ENCODE results near the gene LEKR1. TPM values are rescaled to one million over a fixed set of nuclear protein-coding genes. Genes with fewer than 3 reads are reported as not detected.
"Not testable (repeated sequence)": the region's sequence is repeated elsewhere in the genome, so short reads cannot be mapped to it uniquely, and the experiment has no call there.

Gene LEKR1
- total RNA-seq, 2 experiments from 2014 or later = 0.37 to 0.53 TPM

DNA sequence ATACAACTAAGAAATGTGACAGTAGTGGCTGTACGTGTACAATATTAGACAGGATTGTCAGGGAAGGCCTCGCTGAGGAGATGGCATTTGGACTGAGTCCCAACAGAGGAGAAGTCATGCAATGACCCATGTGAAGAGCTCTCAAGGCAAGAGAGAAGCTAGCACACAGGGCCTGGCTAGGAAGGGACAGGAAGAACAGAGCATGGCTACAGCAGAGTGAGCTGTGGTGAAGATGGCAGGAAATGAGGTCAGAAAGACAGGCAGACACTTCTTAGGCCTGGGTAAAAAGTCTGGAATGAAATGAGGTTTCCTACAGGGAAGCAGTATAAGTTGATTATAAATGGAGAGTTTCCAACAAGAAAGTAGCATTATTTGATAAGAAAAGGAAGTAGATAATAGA lies 33.2 kb upstream of the LEKR1 start:
- Mint-ChIP-seq H3K36me3 (ENCODE audit: low read depth) (no peaks in the 10 kb centered on the region), H3K4me3 (no peak overlapping the region), H3K9me3 (ENCODE audit: low read depth) (no peaks in the 10 kb centered on the region), H3K4me1 (peaks cover 22% of the 10 kb centered on the region), H3K27me3 (no peaks in the 10 kb centered on the region), H3K27ac (peak overlapping the region; percentile 35)
- ChIA-PET POLR2A (no interaction called here), CTCF (interaction anchor here (0.5 to 0.7 kb wide), 2 partner anchors 310 to 326 kb away, joined by 4 read pairs; no protein-coding TSS in a partner anchor)
- intact Hi-C loops (cut with DNase I, micrococcal nuclease) = no loop called here
- no peak for ATAC-seq
- no peak for DNase-seq

DNA sequence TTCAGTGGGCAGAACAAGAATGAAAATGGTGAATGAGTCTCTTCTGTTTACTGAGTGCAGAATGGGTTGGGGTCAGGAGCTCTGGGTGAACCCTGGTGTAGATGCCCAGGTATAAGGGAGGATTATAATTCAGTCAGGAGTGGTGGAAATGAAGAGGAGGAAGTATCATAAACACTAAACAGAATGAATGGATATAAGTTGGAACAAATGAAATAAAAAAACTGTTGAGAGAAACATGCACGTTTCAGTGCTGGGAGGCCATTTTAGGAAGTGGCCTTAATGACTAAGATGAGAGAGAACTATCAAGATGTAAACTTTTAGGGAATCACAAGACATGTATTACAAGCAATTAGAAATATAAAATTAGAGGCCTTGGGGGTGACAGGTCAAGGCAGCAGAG lies 32.8 kb upstream of the LEKR1 start:
- no peak for ATAC-seq
- H3K36me3 Mint-ChIP-seq (ENCODE audit: low read depth) = no peaks in the 10 kb centered on the region
- intact Hi-C loops (cut with DNase I, micrococcal nuclease) = no loop called here

DNA sequence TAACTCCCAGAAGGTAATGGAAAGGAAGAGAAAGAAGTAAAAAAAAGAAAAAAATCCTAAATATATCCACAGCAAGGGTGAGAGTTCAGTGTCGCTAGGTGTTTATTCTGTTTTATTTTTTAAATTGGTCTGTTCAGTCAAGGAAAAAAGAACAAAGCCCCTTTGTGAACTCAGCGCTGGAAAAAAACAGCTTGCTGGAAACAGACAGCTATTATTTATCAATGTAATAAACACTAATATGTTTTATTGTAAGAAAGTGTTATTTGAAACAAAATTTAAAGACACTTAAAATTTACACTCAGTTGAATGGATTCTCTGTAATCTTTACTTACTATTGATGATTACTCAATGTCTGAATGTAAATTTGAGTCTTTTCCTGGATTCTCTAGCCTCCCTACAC lies 32.3 kb upstream of the LEKR1 start:
- intact Hi-C loops (cut with DNase I, micrococcal nuclease) = no loop called here
- no peak overlapping the region for H3K4me3 Mint-ChIP-seq
- no peak for ATAC-seq
- no peak for DNase-seq
- POLR2A ChIA-PET = no interaction called here
- H3K9me3 Mint-ChIP-seq (ENCODE audit: low read depth) = no peaks in the 10 kb centered on the region
- peaks cover 14% of the 10 kb centered on the region for H3K4me1 Mint-ChIP-seq
- H3K27ac Mint-ChIP-seq = no peak overlapping the region
- CTCF ChIA-PET = no interaction called here
- no peaks in the 10 kb centered on the region for H3K36me3 Mint-ChIP-seq (ENCODE audit: low read depth)
- no peaks in the 10 kb centered on the region for H3K27me3 Mint-ChIP-seq

More for the DNA sequence above, 32.8 kb upstream of the LEKR1 start:
- no peak for DNase-seq
- H3K4me3 Mint-ChIP-seq = no peak overlapping the region
- POLR2A ChIA-PET = no interaction called here
- H3K9me3 Mint-ChIP-seq (ENCODE audit: low read depth) = no peaks in the 10 kb centered on the region
- peaks cover 17% of the 10 kb centered on the region for H3K4me1 Mint-ChIP-seq
- no peaks in the 10 kb centered on the region for H3K27me3 Mint-ChIP-seq
- CTCF ChIA-PET = interaction anchor here (0.5 kb wide), 1 partner anchor 310 kb away, joined by 4 read pairs; no protein-coding TSS in a partner anchor
- H3K27ac Mint-ChIP-seq = peak overlapping the region; percentile 10

DNA sequence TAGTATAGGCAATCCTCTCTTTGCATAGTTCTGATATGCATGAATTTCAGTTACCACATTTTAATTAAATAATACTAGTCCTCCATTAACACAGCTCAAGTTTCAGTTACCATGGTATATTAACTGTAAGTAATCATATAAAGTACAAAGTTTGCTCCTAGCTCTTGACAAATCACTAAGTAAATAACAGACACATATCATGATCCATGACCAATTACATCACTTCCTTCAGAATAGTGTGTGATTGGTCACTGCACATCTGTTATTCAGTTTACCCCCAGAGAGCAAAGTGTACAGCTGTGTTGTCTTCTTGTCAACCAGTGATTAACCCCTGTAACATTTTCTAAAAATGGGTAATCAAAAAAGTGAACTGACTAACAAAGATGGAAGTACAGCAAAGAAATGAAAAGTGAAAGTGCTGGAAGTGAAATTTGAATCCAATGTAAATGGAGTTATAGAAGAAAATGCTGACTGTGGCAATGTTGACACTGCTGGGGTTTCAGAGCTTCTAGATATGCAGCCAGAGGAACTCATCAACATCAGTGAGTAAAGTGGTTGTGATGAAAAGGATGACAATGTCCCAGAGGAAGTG lies 30.2 kb upstream of the LEKR1 start:
- Mint-ChIP-seq H3K27me3 (no peaks in the 10 kb centered on the region), H3K4me3 (no peak overlapping the region), H3K36me3 (ENCODE audit: low read depth) (peaks cover 15% of the 10 kb centered on the region), H3K9me3 (ENCODE audit: low read depth) (peaks cover 11% of the 10 kb centered on the region), H3K4me1 (peaks cover 14% of the 10 kb centered on the region), H3K27ac (no peak overlapping the region)
- ATAC-seq (peak; percentile 78), DNase-seq (no peak)
- POLR2A ChIA-PET = no interaction called here
- intact Hi-C loops (cut with DNase I, micrococcal nuclease) = no loop called here
- CTCF ChIA-PET = interaction anchor here (0.6 to 0.7 kb wide), 3 partner anchors 17 to 500 kb away, joined by 3 read pairs; no protein-coding TSS in a partner anchor

DNA sequence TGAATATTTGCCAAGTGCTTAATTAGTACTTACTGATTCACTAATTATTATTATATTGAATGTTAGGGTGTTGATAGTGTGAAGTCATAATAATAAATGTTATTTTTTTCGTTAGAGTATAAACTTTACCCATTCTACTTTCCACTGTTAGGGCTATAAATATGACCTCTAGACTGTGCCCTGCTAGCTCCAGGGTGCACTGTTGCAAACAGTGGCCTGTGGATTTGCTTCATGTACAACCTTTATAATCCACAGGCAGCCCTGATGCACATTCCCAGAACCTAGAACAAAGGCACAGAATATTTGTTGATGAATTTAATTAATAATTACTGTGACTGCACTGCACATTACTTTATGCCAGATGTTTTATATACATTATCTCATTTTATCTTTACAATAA lies 28.8 kb upstream of the LEKR1 start:
- peaks cover 15% of the 10 kb centered on the region for H3K36me3 Mint-ChIP-seq (ENCODE audit: low read depth)
- peaks cover 14% of the 10 kb centered on the region for H3K4me1 Mint-ChIP-seq
- POLR2A ChIA-PET = no interaction called here
- no peaks in the 10 kb centered on the region for H3K27me3 Mint-ChIP-seq
- no peak overlapping the region for H3K4me3 Mint-ChIP-seq
- peaks cover 14% of the 10 kb centered on the region for H3K9me3 Mint-ChIP-seq (ENCODE audit: low read depth)
- H3K27ac Mint-ChIP-seq = no peak overlapping the region
- intact Hi-C loops (cut with DNase I, micrococcal nuclease) = no loop called here
- CTCF ChIA-PET = no interaction called here
- ATAC-seq = no peak
- DNase-seq = no peak

DNA sequence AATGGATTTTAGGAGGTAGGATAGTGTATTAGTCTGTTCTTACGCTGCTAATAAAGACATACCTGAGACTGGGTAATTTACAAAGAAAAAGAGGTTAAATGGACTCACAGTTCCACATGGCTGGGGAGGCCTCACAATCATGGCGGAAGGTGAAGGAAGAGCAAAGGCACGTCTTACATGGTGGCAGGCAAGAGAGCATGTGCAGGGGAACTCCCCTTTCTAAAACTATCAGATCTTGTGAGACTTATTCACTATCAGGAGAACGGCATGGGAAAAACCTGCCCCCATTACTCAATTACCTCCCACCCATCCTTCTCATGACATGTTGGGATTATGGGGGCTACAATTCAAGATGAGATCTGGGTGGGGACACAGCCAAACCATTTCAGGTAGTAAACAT lies 25.9 kb upstream of the LEKR1 start:
- Mint-ChIP-seq H3K36me3 (ENCODE audit: low read depth) (peaks cover 15% of the 10 kb centered on the region), H3K9me3 (ENCODE audit: low read depth) (peaks cover 21% of the 10 kb centered on the region)
- H3K27ac Mint-ChIP-seq; ATAC-seq; H3K4me3 Mint-ChIP-seq; intact Hi-C loops (cut with DNase I, micrococcal nuclease); POLR2A ChIA-PET; H3K27me3 Mint-ChIP-seq; CTCF ChIA-PET; H3K4me1 Mint-ChIP-seq; DNase-seq: not testable (repeated sequence)

DNA sequence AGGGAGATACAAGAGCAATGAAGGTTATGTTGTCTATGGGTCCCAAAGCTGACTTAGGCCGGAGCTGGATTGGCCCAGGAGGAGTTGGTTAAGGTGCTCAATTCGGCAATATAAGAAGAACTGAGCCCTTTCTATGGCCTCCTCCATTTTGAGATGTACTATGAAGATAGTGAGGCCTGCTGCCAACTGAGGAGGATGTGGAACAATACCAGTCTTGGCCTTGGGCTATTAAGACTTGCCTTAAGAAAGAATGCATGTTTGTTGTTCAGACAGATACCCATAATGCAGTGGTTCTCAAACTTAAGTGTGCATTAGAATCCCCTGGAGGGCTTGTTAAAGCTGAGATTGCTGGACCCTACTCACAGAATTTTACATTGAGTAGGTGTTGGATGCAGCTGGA lies 24.4 kb upstream of the LEKR1 start:
- POLR2A ChIA-PET = no interaction called here
- intact Hi-C loops (cut with DNase I, micrococcal nuclease) = no loop called here
- CTCF ChIA-PET = no interaction called here
- DNase-seq = no peak
- no peaks in the 10 kb centered on the region for H3K27me3 Mint-ChIP-seq
- ATAC-seq = no peak
- no peak overlapping the region for H3K4me3 Mint-ChIP-seq
- H3K27ac Mint-ChIP-seq = no peak overlapping the region
- peaks cover 15% of the 10 kb centered on the region for H3K36me3 Mint-ChIP-seq (ENCODE audit: low read depth)
- no peaks in the 10 kb centered on the region for H3K4me1 Mint-ChIP-seq
- peaks cover 21% of the 10 kb centered on the region for H3K9me3 Mint-ChIP-seq (ENCODE audit: low read depth)

DNA sequence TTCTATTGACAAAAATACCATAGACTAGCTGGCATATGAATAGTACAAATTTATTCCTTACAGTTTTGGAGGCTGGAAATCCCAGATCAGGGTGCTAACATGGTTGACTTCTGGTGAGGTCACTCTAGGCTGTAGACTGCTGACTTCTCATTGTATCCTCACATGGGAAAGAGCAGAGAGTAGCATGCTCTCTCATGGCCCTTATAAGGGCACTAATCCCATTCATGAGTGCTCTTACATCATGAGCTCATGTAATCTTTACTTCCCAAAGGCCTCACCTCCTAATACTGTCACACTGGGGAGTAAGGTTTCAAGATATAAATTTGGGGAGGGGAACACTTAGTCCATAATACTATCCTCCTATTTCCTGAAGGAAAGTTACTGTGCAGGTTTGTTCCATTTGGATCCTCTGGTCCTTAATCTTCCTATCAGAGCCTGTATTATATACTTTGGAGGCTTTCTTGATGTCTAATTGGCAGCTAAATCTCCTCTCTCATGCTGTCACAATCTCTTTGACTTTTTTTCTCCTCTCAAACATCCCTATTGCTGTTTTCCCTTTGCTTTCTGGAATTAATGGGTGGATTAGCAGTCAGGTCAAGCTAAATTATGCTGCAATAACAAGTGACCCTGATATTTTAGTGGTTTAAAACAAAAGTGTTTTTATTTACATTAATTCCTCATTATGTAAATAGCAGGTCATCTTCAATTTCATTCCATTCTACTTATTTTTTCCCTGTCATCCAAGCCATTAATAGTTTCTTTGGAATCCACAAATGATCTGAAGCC lies 23.1 kb upstream of the LEKR1 start:
- Mint-ChIP-seq H3K4me1 (no peaks in the 10 kb centered on the region), H3K36me3 (ENCODE audit: low read depth) (peaks cover 15% of the 10 kb centered on the region), H3K27me3 (no peaks in the 10 kb centered on the region), H3K9me3 (ENCODE audit: low read depth) (peaks cover 29% of the 10 kb centered on the region), H3K27ac (no peak overlapping the region), H3K4me3 (no peak overlapping the region)
- DNase-seq (no peak), ATAC-seq (no peak)
- POLR2A ChIA-PET = no interaction called here
- CTCF ChIA-PET = no interaction called here
- intact Hi-C loops (cut with DNase I, micrococcal nuclease) = no loop called here

DNA sequence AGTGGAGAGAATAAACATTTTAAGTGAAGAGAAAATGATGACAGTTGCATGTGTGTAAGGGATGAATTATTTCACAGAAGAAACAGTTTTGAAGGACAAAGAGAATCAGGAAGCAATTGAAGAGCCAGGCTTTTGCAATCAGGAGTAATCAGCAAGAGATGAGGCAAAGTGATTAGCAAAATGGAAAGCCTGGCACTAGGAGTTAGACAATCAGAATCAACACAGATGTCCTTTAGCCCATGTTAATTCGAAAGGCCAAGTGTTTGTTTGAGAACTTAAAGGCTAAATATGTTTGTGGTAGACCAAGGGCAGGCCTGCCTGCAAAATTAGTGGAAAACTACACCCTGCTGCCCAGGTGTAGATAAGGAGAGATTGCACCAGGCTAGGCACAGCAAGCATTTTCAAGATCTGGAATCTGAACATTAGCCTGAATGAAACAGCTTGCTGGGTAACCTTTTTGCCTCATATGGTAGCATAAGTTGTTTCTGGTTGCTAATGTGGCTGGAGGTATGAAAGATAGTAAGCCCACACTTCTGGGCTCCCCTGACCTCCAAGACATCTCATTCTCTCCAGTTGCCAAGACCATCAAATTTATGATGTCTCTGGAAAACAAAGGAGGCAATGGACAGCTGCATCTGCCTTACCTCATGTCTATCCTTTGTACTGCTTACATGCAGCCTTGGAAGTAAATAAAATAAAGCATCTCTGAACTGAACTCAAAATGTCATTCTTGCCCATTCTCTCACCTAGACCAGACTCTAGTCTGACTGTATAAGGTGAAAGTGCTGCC lies 22.0 kb upstream of the LEKR1 start:
- ATAC-seq (no peak), DNase-seq (no peak)
- Mint-ChIP-seq H3K27me3 (no peaks in the 10 kb centered on the region), H3K4me3 (no peak overlapping the region), H3K4me1 (no peaks in the 10 kb centered on the region), H3K27ac (no peak overlapping the region), H3K36me3 (ENCODE audit: low read depth) (peaks cover 15% of the 10 kb centered on the region), H3K9me3 (ENCODE audit: low read depth) (peaks cover 31% of the 10 kb centered on the region)
- ChIA-PET CTCF (no interaction called here), POLR2A (no interaction called here)
- intact Hi-C loops (cut with DNase I, micrococcal nuclease) = no loop called here

DNA sequence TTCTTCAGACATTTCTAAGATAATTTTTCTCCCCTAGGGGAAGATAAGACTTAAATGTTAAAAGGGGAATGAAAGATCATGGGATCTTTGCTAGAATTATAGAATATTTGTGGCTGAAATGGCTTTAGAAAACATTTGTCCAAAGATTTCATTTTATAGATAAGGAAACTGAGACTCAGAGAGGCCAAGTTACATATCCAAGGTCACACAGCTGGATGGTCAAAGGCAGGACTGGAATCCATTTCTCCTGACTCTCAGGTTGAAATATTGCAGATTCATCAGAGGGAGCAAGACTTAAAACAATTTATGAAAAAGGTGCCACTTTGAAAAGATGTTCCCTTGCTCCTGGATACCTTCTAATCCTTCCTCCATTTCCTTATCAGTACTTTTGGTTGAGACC lies 19.5 kb upstream of the LEKR1 start:
- Mint-ChIP-seq H3K27me3 (no peaks in the 10 kb centered on the region), H3K4me1 (no peaks in the 10 kb centered on the region), H3K27ac (no peak overlapping the region), H3K36me3 (ENCODE audit: low read depth) (peaks cover 4% of the 10 kb centered on the region), H3K9me3 (ENCODE audit: low read depth) (peaks cover 21% of the 10 kb centered on the region), H3K4me3 (no peak overlapping the region)
- intact Hi-C loops (cut with DNase I, micrococcal nuclease) = no loop called here
- POLR2A ChIA-PET = no interaction called here
- CTCF ChIA-PET = no interaction called here
- ATAC-seq (no peak), DNase-seq (no peak)

DNA sequence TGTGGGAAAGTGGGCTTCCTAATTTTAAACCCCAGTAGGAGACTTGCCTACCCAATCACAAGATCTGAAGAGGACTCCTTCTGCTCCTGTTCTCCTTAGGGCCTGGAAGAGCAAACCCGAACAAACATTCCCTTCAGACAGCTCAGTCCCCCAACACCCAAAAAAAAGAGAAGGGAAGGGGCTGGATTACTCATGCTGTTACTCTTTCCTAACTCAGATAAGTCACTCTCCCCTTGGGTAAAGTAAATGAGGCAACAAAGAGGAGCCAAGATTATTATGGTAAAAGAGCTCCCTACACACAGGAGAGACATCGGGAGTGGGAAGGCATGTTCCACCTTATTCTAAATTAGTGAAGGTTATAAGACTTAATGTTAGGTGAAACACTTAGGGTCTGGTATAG lies 18.1 kb upstream of the LEKR1 start:
- POLR2A ChIA-PET = interaction anchor here (0.6 kb wide), 1 partner anchor 100 kb away, joined by 3 read pairs; no protein-coding TSS in a partner anchor
- H3K9me3 Mint-ChIP-seq (ENCODE audit: low read depth) = peaks cover 21% of the 10 kb centered on the region
- H3K27me3 Mint-ChIP-seq = no peaks in the 10 kb centered on the region
- intact Hi-C loops (cut with DNase I, micrococcal nuclease) = no loop called here
- peaks cover 4% of the 10 kb centered on the region for H3K36me3 Mint-ChIP-seq (ENCODE audit: low read depth)
- ATAC-seq = no peak
- H3K27ac Mint-ChIP-seq = no peak overlapping the region
- H3K4me1 Mint-ChIP-seq = peaks cover 2% of the 10 kb centered on the region
- CTCF ChIA-PET = no interaction called here
- no peak overlapping the region for H3K4me3 Mint-ChIP-seq
- no peak for DNase-seq

All from activated CD4-positive, alpha-beta T cell treated with anti-CD3 and anti-CD28 coated beads for 36 hours (primary cell).